SH-SY5Y (cell line): ENCODE measurements around the gene CTNNA3.

Experiments used
- GATA2 ChIP-seq: IDR thresholded peaks from 2 replicates; pipeline ENCODE4 v1.6.1; 2011; ENCODE audit warnings: mild to moderate bottlenecking, low read depth, low read length
- GATA3 ChIP-seq: IDR thresholded peaks from 2 replicates; pipeline ENCODE4 v1.6.1; 2011; ENCODE audit warnings: low read depth, mild to moderate bottlenecking, low read length, moderate library complexity

DNA sequence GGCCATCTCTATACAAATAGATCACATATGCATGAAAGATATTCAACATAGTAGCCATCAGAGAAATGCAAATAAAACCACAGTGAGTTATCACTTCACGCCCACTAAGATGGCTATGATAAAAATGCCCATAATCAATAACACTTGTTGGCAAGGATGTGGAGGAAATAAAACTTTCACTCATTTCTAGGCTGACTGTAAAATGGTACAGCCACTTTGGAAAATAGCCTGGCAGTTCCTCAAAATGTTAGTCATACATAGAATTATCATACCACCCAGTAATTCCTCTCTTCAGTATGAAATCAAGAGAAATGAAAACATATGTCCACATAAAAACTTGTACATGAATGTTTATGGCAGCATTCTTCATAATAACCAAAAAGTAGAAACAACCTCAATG lies 445.3 kb downstream of the CTNNA3 start:
- TF ChIP-seq GATA2 (no peak), GATA3 (no peak)
